Type B pancreatic cell (in vitro differentiated cells): ENCODE data around the gene MAGI3. TPM values are rescaled to one million over a fixed set of nuclear protein-coding genes. Genes with fewer than 3 reads are reported as not detected.

Experiments
- DNase-seq: peaks from one replicate; pipeline ENCODE4 v3.0.0; 2021; ENCODE audit warnings: mixed read lengths; ENCODE audit not compliant: unreplicated experiment; ENCODE audit errors: extremely low spot score
- H3K27ac Mint-ChIP-seq: 2 replicates; pipeline ENCODE4 v1.8.0; 2021; ENCODE audit warnings: mild to moderate bottlenecking, mixed read lengths
- H3K27me3 Mint-ChIP-seq: 2 replicates; pipeline ENCODE4 v1.8.0; 2021; ENCODE audit warnings: mixed read lengths
- H3K36me3 Mint-ChIP-seq: 2 replicates; pipeline ENCODE4 v1.8.0; 2021; ENCODE audit warnings: mixed read lengths
- H3K4me1 Mint-ChIP-seq: one replicate; pipeline ENCODE4 v1.8.0; 2021; ENCODE audit warnings: mixed read lengths; ENCODE audit not compliant: unreplicated experiment
- H3K4me3 Mint-ChIP-seq: 2 replicates; pipeline ENCODE4 v1.8.0; 2021; ENCODE audit warnings: mild to moderate bottlenecking, mixed read lengths
- H3K9me3 Mint-ChIP-seq: 2 replicates; pipeline ENCODE4 v1.8.0; 2021; ENCODE audit warnings: mixed read lengths
- CTCF ChIP-seq: fragments of 200-600 bp; sonication (generic); conservative IDR thresholded peaks from 2 replicates; pipeline ENCODE4 v1.5.0; 2021; ENCODE audit warnings: antibody characterized with exemption, mild to moderate bottlenecking
- total RNA-seq: library from RNA; stranded (reverse); gene quantifications from 2 replicates; pipeline ENCODE4 v1.2.1, GENCODE V29; 2021; ENCODE audit warnings: low replicate concordance

MAGI3 gene
- total RNA-seq, 1 donor from 2014 or later = 19.2 TPM

- TF ChIP-seq CTCF = no peak
- H3K4me3 Mint-ChIP-seq = peak overlapping the region; percentile 42
- H3K9me3 Mint-ChIP-seq = no peaks in the 10 kb centered on the region
- peaks cover 17% of the 10 kb centered on the region for H3K4me1 Mint-ChIP-seq
- no peak for DNase-seq
- H3K27me3 Mint-ChIP-seq = no peaks in the 10 kb centered on the region
- H3K27ac Mint-ChIP-seq = peak overlapping the region; percentile 77
- peaks cover 11% of the 10 kb centered on the region for H3K36me3 Mint-ChIP-seq
These were observed 186.0 kb downstream of the MAGI3 start for GRCh38 chr1:113576271-113576670.

GRCh38 chr1:113579256-113580018 is 189.1 kb downstream of the MAGI3 start:
- H3K4me3 Mint-ChIP-seq = peak overlapping the region; percentile 6
- no peaks in the 10 kb centered on the region for H3K27me3 Mint-ChIP-seq
- no peak for DNase-seq
- peaks cover 17% of the 10 kb centered on the region for H3K4me1 Mint-ChIP-seq
- H3K36me3 Mint-ChIP-seq = peaks cover 11% of the 10 kb centered on the region
- no peak for TF ChIP-seq CTCF
- peak overlapping the region; percentile 78 for H3K27ac Mint-ChIP-seq
- no peaks in the 10 kb centered on the region for H3K9me3 Mint-ChIP-seq

GRCh38 chr1:113581323-113581722 is 191.0 kb downstream of the MAGI3 start:
- Mint-ChIP-seq H3K4me3 (no peak overlapping the region), H3K27ac (no peak overlapping the region), H3K36me3 (peaks cover 14% of the 10 kb centered on the region), H3K4me1 (peaks cover 17% of the 10 kb centered on the region), H3K27me3 (no peaks in the 10 kb centered on the region), H3K9me3 (peaks cover 3% of the 10 kb centered on the region)
- TF ChIP-seq CTCF = no peak
- DNase-seq = no peak

GRCh38 chr1:113582084-113582483 is 191.8 kb downstream of the MAGI3 start:
- Mint-ChIP-seq H3K27ac (no peak overlapping the region), H3K4me3 (no peak overlapping the region), H3K4me1 (peaks cover 12% of the 10 kb centered on the region), H3K27me3 (no peaks in the 10 kb centered on the region), H3K36me3 (peaks cover 12% of the 10 kb centered on the region), H3K9me3 (peaks cover 3% of the 10 kb centered on the region)
- DNase-seq = no peak
- TF ChIP-seq CTCF = no peak

GRCh38 chr1:113587475-113587874 is 197.2 kb downstream of the MAGI3 start:
- H3K27me3 Mint-ChIP-seq = no peaks in the 10 kb centered on the region
- H3K27ac Mint-ChIP-seq = no peak overlapping the region
- H3K4me1 Mint-ChIP-seq = no peaks in the 10 kb centered on the region
- peaks cover 4% of the 10 kb centered on the region for H3K36me3 Mint-ChIP-seq
- no peak overlapping the region for H3K4me3 Mint-ChIP-seq
- peaks cover 3% of the 10 kb centered on the region for H3K9me3 Mint-ChIP-seq
- TF ChIP-seq CTCF = no peak
- DNase-seq = no peak
